HG03280 (cell line): ENCODE results near the gene ZNF24.

Experiments used
- ATAC-seq: cut with Tn5 transposase; IDR thresholded peaks from one replicate; pipeline ENCODE4 v1.9.1; 2021; ENCODE audit warnings: mild to moderate bottlenecking, moderate library complexity; ENCODE audit not compliant: unreplicated experiment

ZNF24 gene

DNA sequence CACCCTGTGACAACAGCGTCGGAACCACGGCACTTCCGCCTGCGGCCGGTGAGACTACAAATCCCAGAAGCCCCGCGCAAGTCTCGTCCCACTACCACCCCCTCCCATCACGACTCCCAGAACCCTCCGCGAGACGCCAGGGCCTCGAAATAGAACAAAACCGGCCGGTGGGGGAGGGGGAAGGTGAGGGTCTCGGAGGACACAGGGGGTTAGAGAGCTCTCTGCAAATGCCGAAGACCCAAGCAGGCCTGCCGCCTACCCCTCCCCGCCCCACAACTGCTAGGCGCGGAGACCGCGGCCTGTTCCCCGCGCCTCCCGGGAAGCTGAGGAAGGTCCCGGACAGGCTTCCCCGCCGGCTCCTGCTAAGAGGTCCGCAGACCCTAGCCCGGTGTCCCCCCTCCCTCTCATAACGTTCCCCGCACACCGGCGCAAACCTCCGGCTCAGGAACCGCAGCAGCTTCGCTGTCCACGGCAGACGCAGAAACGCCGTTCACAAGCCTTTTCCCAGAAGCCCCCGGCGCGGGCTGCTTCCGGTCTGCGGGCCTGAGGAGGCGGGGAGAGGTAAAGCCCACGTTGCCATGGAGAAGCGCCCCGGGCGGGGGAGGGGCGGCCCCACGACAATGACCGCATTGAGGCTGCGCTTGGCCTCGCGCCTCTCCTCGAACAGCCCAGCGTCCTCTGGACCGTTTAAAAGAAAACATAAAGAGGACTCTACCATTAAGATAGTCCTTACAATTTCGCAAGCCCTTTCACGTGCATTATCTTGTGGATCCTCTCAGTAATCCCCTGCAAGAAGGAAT lies at the start of gene ZNF24:
Gene ZNF24 (minus strand): TSS at position 485 of the 800 bp plus-strand sequence. CDS start 3,770 bp downstream, outside the sequence.
- ATAC-seq: peak; percentile 94

DNA sequence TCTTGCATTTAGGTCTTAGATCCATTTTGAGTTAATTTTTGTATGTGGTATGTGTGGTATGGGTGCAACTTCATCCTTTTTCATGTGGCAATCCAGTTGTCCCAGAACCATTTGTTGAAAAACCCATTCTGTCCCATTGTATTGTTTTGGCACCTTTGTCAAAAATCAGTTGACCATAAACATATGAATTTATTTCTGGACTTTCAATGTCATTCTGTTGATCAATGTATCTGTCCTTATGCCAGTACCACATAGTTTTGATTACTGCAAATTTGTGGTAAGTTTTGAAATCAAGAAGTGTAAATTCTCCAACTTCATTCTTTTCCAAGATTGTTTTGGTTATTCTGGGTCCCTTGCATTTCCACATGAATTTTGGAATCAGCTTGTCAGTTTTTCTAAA lies 49.5 kb upstream of the ZNF24 start:
- no peak for ATAC-seq

DNA sequence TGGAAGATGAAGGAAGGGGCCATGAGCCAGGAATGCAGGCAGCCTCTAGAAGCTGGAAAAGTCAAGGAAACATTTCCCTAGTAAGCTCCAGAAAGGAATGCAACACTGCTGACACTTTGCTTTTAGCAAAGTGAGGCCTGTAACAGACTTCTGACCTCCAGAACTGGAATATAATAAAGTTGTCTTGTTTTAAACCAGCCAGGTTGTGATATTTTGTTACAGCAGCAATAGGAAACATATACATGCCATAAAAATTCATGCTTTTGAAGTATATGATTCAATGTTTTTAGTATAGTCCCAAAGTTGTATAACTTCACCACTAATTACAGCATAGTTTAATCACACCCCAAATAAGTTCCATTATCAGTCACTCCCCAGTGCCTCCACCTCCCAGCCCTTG lies 48.2 kb upstream of the ZNF24 start:
- no peak for ATAC-seq

DNA sequence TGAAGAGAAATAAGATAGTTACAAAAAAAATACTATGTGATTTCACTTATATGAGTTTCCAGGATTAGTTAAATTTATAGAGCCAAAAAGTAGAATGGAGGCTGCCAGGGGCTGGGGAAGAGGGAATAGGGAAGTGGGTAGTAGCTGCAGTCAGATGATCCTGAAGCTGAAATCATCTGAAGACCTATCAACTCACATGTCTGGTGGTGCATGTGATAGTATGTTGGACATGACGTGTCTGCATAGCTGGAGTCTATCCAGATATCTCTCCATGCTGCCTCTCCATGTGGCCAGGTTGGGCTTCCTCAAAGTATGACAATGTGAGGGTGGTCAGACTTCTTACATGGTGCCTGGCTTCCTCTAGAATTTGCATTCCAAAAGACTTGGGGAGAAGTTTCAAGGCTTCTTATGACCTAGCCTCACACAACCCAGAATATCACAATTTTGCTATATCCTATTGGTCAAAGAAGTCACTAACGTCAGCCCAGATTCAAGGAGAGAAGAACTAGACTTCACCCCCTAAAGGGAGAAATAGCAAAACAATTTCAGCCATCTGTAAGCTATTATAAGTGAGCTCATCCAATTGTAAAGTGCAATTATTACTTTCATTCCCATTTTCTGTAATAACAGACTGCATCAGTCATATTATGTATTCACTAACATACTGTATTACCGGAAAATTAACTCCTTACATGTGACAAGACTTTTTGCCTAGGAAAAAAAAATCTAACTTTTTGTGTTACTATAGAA lies 46.9 kb upstream of the ZNF24 start:
- no peak for ATAC-seq

DNA sequence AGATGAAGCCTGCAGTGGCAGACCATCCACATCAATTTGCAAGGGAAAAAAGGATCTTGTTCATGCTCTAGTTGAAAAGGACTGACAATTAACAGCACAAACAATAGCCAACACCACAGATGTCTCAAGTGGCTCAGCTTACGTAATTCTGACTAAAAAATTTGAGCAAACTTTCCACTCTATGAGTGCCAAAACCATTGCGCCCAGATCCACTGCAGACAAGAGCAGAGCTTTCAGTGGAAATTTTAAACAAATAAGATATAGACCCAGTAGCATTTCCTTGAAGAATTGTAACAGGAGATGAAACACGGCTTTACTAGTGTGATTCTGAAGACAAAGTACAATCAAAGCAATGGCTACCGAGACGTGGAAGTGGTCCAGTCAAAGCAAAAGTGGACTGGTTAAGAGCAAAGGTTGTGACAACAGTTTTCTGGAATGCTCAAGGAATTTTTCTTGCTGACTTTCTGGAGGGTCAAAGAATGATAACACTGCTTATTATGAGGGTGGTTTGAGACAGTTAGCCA lies 44.9 kb upstream of the ZNF24 start:
- ATAC-seq: no peak

DNA sequence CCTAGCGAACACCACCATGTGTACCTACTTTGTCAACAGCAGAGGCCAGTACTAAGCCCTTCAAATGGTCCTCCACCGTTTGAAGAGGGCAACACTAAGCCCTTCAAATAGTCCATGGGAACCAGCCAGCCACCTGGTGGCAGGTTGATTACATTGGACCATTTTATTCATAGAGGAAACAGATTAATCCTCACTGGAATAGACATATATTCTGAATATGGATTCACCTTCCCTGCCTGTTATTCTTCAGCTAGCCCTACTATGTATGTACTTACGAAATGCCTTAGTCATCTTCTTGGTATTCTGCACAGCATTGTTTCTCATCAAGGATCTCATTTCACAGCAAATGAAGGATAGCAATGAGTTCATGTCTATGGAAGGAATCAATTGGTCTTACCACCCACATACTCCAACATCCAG lies 42.9 kb upstream of the ZNF24 start:
- peak; percentile 29 for ATAC-seq

DNA sequence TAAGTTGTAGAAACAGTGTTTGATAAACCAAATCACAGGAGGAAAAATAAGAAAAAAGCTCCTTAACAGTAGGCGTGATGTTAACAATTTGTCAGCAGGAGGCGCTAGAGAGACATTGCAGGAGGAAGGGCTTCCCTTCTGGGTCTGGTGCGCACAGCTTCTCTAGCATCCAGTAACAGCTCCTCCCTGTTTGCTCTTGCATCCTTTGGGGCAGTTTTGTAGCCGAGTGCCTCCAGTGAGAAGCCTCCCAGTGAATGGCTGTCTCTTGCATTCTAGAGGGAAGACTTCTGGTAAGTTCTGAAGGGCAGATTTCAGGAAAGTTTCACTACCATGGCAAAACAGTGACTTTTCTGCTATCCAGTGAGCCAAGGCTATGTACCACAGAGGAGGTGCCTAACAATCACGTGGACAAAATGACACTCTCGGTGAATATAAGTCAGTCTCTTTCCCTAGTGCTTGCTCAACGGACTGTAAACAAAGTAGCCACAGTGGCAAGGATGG lies 42.4 kb upstream of the ZNF24 start:
- peak; percentile 75 for ATAC-seq

DNA sequence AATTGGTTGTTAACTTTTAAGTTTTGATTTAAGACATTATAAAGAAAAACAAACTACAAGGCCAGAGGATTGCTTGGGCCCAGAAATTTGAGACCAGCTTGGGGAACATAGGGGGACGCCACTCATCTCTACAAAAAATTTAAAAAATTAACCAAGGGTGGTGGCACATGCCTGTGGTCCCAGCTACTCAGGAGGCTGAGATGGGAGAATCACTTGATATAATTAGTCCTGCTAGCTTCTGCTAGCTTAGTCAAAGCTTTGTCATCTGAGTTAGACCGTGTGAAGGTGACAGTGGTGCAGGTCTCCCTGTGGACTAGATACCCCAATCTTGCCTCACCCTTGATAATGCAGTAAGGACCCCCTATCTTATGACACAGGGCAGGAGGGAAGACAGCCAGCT lies 38.9 kb upstream of the ZNF24 start:
- no peak for ATAC-seq

DNA sequence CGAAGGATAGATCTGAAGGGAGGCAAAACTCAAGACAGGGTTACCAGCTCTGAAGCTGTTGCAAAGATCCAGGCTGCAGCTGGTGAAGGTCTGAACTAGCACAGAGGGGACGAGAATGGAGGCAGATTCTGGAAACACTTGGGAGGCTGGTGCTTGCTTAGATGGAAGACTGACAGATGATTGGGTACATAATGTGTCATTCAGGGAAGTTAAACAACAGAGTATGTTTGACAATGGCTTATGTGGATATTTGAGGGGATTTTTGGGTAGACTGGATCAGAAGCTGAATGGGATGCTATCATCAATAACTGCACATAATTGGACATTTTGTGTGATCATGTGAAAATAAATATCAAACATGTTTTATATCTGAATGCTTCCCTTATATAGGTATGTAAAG lies 35.2 kb upstream of the ZNF24 start:
- ATAC-seq: no peak

DNA sequence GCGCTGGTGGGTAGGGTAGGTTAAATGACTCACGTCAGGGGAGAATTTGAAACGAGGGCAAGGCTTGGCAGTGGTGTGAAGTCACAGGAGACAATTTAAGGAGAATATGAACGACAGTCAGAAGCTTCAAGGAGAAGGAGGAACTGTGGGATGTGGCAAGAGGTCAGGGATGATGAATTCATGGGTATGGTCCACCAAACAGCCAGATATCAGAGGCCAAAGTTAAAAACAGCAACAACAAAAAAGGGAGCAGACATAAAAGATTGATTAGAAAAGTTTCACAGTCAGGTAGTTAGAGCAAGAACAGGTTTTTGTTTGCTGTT lies 34.3 kb upstream of the ZNF24 start:
- ATAC-seq: no peak

DNA sequence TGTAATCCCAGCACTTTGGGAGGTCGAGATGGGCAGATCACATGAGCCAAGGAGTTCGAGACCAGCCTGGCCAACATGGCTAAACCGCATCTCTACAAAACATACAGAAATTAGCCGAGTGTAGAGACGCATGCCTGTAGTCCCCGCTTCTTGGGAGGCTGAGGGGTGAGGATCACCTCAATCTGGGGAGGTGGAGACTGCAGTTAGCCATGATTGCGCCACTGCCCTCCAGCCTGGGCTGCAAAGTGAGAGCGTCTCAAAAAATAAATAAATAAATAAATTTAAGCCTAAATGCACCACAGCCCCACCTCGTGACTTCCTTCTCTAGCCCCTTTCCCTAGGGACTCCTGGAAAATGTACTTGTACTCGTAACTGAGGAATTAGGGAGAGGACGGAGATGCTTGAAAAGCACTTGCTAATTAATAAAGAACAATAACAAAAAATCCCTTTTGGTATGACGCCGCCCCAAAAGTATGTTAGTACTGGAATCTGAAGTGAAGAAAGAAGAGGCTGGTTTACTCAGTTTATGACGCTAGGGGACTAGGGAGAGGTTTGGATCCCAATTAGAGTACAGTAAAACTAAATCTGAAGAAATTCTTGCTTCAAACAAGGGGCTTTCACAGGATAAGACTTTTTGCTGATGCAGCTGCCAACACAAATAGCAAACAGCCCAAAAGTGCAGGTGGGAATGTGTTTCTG lies 33.8 kb upstream of the ZNF24 start:
- no peak for ATAC-seq

DNA sequence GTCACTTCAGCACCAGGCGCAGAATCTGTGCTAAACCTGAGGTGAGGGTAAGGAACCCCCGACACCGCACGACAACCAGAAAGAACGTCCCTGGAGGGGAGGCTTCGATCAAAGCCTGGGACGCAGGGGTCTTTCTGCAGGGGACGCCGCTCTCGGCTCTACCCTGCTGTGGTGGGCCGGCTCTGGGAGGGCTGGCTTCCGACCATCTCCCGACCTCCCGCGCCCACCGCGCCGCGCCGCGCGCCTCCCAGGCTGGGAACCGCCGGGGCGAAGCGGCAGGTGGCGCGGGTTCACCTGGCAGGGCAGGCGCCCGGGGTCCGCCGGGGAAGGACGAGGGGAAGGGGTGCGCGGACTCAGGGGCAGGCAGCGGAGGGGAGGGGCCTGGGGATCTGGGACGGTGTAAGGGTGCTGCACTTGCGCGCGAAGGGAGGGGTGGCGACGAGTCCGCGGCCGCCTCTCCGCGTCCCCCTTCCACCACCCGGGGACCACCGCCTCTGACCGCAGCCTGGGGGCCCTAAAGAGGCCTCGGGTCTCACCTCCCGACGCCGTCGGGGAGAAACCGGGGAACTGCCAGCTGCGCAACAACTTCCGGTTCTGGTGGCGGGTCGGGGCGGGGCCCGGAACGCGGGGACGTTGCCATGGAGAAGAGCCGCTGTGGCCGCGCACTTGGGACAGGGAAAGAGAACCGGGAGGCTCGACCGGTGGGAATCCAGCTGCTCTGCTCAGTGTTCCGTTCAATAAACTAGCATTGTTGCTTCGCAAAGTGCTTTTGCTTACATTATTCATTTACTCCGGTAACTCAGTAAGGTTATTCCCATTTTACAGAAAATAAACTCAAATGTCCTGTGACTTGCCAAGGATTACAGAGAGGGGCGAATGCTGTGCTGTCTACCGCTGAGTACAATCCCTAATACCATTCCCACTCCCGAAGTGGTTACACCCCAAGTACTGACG lies 32.8 kb upstream of the ZNF24 start, which contains the start of gene ZNF396:
Gene ZNF396 (minus strand): TSS at position 596 of the 954 bp plus-strand sequence. CDS start 3,045 bp downstream, outside the sequence.
- ATAC-seq: peak; percentile 84

DNA sequence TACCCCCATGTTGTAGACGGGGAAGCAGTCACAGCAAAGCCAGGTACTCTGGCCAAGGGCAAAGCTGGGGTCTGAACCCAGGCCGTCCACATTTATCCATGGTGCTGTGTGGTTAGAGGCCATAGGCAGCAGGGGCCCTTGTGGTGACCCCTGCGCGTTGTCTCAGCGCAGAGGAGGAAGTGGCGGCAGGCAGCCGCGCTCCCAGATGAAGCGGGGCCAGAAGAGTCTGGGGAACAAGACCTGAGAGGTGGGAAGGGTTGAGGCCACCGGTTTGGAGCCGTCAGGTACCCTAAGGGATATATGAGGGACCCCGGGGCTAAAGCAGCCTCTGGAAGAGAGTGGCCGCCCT lies 32.1 kb upstream of the ZNF24 start:
- ATAC-seq: peak; percentile 63

DNA sequence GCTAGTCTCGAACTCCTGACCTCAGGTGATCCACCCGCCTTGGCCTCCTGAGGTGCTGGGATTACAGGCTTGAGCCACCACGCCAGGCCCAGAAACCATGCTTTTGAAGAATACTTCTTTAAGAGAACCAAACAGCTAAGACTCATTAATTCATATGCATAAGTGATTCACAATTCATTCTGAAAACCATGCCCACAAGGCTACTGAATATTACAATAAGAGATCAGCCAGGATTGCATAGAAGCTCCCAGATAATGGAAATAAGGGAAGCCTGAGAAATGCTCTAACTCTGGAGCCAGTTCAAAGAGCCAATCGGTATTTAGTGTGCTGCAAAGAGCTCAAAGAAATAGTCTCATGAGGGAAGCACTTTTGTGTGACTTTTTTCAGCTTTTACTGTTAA lies 30.5 kb upstream of the ZNF24 start:
- no peak for ATAC-seq

DNA sequence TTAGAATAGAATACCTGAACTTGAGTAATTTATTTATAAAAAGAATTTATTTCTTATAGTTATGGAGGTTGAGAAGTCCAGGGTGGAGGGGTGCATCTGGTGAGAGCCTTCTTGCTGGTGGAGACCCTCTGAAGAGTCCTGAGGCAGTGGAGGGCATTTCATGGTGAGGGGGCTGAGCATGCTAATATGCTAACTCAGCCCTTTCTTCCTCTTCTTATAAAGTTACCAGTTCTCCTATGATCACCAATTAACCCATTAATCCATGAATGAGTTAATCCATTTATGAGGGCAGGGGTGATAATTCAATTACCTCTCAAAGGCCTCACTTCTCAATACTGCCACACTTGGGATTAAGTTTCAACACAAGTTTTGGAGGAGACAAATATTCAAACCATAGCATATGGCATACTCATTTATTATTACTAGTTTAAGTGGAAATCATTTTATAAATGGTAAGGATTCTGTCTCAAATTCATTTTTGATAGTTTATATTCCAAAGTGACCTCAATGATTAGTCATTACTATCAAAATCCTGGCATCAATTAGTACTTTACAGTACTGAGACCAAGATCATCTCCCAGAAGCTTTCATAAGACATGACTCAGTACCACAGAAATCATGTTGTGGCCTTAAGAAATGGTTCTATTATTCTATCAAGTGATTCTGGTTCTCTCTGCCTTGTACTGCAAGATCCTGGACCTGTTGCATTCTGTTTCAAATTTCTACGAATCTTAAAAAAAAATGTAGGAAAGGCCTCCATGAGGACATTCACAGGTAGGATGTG lies 27.4 kb upstream of the ZNF24 start:
- no peak for ATAC-seq

DNA sequence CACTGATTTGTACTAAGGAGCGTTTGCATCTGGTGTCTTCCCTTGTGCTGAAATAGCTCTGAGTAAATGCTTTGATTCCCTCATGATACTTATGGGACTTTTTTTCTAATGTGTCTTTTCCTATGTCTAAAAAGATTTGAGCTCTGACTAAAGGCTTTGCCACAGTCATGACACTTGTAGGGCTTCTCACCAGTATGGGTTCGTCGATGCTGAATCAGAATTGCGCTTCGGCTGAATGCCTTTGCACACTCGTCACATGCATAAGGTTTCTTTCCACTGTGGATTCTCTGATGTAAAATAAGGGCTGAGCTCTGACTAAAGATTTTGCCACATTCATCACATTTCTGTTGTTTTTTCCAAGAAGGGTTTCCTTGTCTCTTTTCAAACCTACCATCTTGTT lies 24.9 kb upstream of the ZNF24 start:
- ATAC-seq: no peak

DNA sequence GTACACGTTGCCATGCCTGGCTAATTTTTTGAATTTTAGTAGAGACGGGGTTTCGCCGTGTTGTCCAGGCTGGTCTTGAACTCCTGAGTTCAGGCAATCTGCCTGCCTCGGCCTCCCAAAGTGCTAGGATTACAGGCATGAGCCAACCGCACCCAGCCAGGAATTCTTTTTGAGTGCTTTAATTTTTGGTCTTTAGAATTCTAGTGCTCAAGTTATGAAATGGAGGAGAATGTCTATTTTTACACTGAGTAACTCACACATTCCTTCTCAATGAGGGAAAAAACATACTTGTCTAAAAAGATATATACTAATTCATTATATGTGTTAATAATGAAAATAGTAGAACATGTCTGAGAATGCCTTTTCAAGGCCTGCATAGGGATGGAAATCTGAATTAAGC lies 24.4 kb upstream of the ZNF24 start:
- no peak for ATAC-seq

DNA sequence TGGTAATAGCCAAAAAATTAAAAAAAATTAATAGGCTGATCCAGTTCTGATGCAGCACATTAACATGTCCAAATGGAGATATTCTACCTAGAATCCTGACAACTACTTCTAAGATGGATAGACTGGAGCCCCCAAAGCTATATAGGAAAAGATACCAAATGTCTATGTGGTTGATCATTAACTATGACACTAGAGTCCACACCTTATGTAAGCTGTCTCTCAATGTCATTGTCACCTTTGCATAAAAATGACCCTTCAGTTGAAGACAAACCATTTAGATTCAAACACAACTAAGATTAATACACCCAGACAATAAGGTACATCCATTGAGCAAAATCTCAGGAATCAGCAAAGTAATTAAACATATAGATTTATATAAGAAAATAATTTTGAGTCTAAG lies 18.3 kb upstream of the ZNF24 start:
- no peak for ATAC-seq

DNA sequence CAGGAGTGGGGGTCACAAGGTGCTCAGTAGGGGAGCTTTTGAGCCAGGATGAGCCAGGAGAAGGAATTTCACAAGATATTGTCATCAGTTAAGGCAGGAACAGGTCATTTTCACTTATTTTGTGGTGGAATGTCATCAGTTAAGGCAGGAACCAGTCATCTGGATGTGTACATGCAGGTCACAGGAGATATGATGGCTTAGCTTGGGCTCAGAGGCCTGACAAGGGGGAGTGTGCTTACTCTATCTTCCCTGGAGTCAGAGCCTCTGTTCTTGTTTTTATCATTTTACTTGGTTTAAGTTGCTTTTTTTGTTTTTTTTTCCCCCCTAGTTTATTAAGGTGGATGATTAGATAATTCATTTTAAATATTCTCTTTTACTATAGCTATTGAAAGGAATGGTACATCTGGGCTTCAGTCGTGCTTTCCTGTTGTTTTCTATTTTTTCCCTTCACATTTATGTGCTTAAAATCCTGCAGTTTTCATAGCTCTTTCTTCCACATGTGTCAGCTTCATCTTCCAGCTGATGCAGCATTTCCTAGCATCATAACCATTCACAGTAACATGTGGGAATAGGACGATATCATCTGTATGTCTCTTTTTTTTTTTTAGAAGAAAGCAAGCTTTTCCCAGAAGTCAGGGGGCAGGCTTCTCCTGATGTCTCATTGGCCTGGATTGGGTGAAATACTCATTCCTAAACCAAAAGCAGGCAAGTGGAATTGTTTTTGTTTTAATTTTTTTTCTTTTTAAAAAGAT lies 17.5 kb upstream of the ZNF24 start:
- no peak for ATAC-seq
